Neuronal stem cell (in vitro differentiated cells): ENCODE results near the gene SLC5A4.

Experiments
- DNase-seq: peaks from one replicate; pipeline ENCODE4 v3.0.0-alpha.2; 2013; ENCODE audit warnings: low spot score
- H2AFZ ChIP-seq: one replicate; pipeline ENCODE4 v1.6.1; 2013; ENCODE audit warnings: mild to moderate bottlenecking, low read length, inconsistent platforms
- H2AK5ac ChIP-seq: 2 replicates; pipeline ENCODE4 v1.6.1; 2013; ENCODE audit warnings: low read depth, mild to moderate bottlenecking, inconsistent platforms, low read length, moderate library complexity, mixed read lengths
- H2BK120ac ChIP-seq: 2 replicates; pipeline ENCODE4 v1.6.1; 2013; ENCODE audit warnings: low read depth, mild to moderate bottlenecking, inconsistent platforms, low read length, moderate library complexity, mixed read lengths
- H2BK12ac ChIP-seq: one replicate; pipeline ENCODE4 v1.6.1; 2013; ENCODE audit warnings: low read length, inconsistent platforms
- H2BK15ac ChIP-seq: 2 replicates; pipeline ENCODE4 v1.6.1; 2013; ENCODE audit warnings: mild to moderate bottlenecking, low read length, inconsistent platforms, mixed read lengths
- H2BK5ac ChIP-seq: one replicate; pipeline ENCODE4 v1.6.1; 2013; ENCODE audit warnings: inconsistent platforms, mild to moderate bottlenecking, low read length, moderate library complexity
- H3K14ac ChIP-seq: one replicate; pipeline ENCODE4 v1.6.1; 2013; ENCODE audit warnings: low read length, inconsistent platforms
- H3K18ac ChIP-seq: 2 replicates; pipeline ENCODE4 v1.6.1; 2013; ENCODE audit warnings: low read length, inconsistent platforms
- H3K23ac ChIP-seq: 2 replicates; pipeline ENCODE4 v1.6.1; 2013; ENCODE audit warnings: low read depth, mild to moderate bottlenecking, mixed read lengths, low read length, inconsistent platforms; ENCODE audit not compliant: poor library complexity
- H3K27ac ChIP-seq: replicated peaks from 3 replicates; pipeline ENCODE4 v1.5.1; 2013; ENCODE audit warnings: low read length, inconsistent platforms
- H3K27me3 ChIP-seq, 3 experiments: 2 replicates each; pipeline ENCODE4 v1.6.1; 2013; ENCODE audit warnings: low read length in 3 of 3, mild to moderate bottlenecking in 2 of 3, inconsistent platforms in 1 of 3, low read depth in 1 of 3, mixed read lengths in 1 of 3, moderate library complexity in 1 of 3; ENCODE audit not compliant: control insufficient read depth in 3 of 3, insufficient read depth in 3 of 3
- H3K36me3 ChIP-seq, 2 donors: replicated peaks in 1 of 2; 2 replicates each; pipeline ENCODE4 v1.6.1; 2013; ENCODE audit warnings: low read length in 2 of 2; ENCODE audit not compliant: control insufficient read depth in 2 of 2, insufficient read depth in 2 of 2
- H3K4ac ChIP-seq: 2 replicates; pipeline ENCODE4 v1.6.1; 2013; ENCODE audit warnings: inconsistent platforms, mild to moderate bottlenecking, low read length, moderate library complexity
- H3K4me1 ChIP-seq, 2 donors: 1 replicate in 1 of 2; 2 replicates in 1 of 2; pipeline ENCODE4 v1.6.1; 2013; ENCODE audit warnings: low read length in 2 of 2, low read depth in 1 of 2; ENCODE audit not compliant: control insufficient read depth in 2 of 2, insufficient read depth in 1 of 2
- H3K4me2 ChIP-seq: one replicate; pipeline ENCODE4 v1.6.1; 2013; ENCODE audit warnings: mild to moderate bottlenecking, low read length, inconsistent platforms; ENCODE audit not compliant: insufficient read depth, poor library complexity, severe bottlenecking
- H3K4me3 ChIP-seq, 2 donors: 2 replicates each; pipeline ENCODE4 v1.5.1; 2013; ENCODE audit warnings: low read length in 2 of 2, mild to moderate bottlenecking in 2 of 2, inconsistent platforms in 1 of 2, moderate library complexity in 1 of 2
- H3K79me1 ChIP-seq: one replicate; pipeline ENCODE4 v1.6.1; 2013; ENCODE audit warnings: low read depth, mild to moderate bottlenecking, inconsistent platforms, low read length, moderate library complexity
- H3K9ac ChIP-seq: one replicate; pipeline ENCODE4 v1.6.1; 2013; ENCODE audit warnings: mild to moderate bottlenecking, low read depth, low read length, inconsistent platforms; ENCODE audit not compliant: poor library complexity
- H3K9me3 ChIP-seq, 2 donors: replicated peaks in 1 of 2; 2 replicates each; pipeline versions ENCODE3 to v1.6.1; 2013; ENCODE audit warnings: low read length in 2 of 2, mild to moderate bottlenecking in 2 of 2, inconsistent platforms in 1 of 2, low read depth in 1 of 2, mixed read lengths in 1 of 2, moderate library complexity in 1 of 2; ENCODE audit not compliant: control insufficient read depth in 2 of 2, insufficient read depth in 1 of 2
- H4K8ac ChIP-seq: one replicate; pipeline ENCODE4 v1.6.1; 2013; ENCODE audit warnings: low read depth, mild to moderate bottlenecking, inconsistent platforms, low read length, moderate library complexity
- H4K91ac ChIP-seq: one replicate; pipeline ENCODE4 v1.6.1; 2013; ENCODE audit warnings: low read length, low read depth, mild to moderate bottlenecking, inconsistent platforms; ENCODE audit not compliant: poor library complexity
- WGBS, 2 donors: extraction: QIAGEN DNeasy Blood & Tissue Kit; methylation state at CpG; one replicate each; pipeline ENCODE4 v1.1.7; 2013; ENCODE audit warnings: missing lambda C conversion rate in 2 of 2, mixed read lengths in 1 of 2; ENCODE audit not compliant: insufficient read length in 2 of 2, insufficient replicate concordance in 1 of 2; ENCODE audit errors: extremely low coverage in 2 of 2; 5-methylcytosine and 5-hydroxymethylcytosine counted together

Gene SLC5A4

GRCh38 chr22:32217465-32217864, 37.7 kb downstream of the SLC5A4 start:
- no peak for DNase-seq

GRCh38 chr22:32216911-32217310, 38.2 kb downstream of the SLC5A4 start:
- DNase-seq: no peak
- H3K14ac ChIP-seq: no peak overlapping the region
- no peaks in the 10 kb centered on the region for H3K27me3 ChIP-seq
- H2AK5ac ChIP-seq: no peak overlapping the region
- H2BK120ac ChIP-seq: no peak overlapping the region
- no peak overlapping the region for H3K4ac ChIP-seq
- no peak overlapping the region for H3K18ac ChIP-seq
- peaks cover 4% of the 10 kb centered on the region for H3K79me1 ChIP-seq
- H4K8ac ChIP-seq: no peak overlapping the region
- H2BK12ac ChIP-seq: no peak overlapping the region
- no peaks in the 10 kb centered on the region for H3K9me3 ChIP-seq
- H3K4me2 ChIP-seq: no peak overlapping the region
- no peak overlapping the region for H2BK5ac ChIP-seq
- H3K4me1 ChIP-seq: peaks cover 0 to 1% of the 10 kb centered on the region in 2 donors
- no CpG with 5 or more reads among the region's 10 CpGs for WGBS, 2 donors
- H2BK15ac ChIP-seq: no peak overlapping the region
- no peak overlapping the region for H3K4me3 ChIP-seq
- no peak overlapping the region for H4K91ac ChIP-seq
- no peak overlapping the region for H3K9ac ChIP-seq
- no peaks in the 10 kb centered on the region for H3K36me3 ChIP-seq
- H3K23ac ChIP-seq: no peak overlapping the region
- H3K27ac ChIP-seq: no peak overlapping the region
- no peak overlapping the region for H2AFZ ChIP-seq

More at GRCh38 chr22:32217465-32217864, 37.7 kb downstream of the SLC5A4 start:
- H4K8ac ChIP-seq: no peak overlapping the region
- H2AK5ac ChIP-seq: no peak overlapping the region
- WGBS, 2 donors: no CpG with 5 or more reads among the region's 2 CpGs
- H3K27me3 ChIP-seq: no peaks in the 10 kb centered on the region
- no peaks in the 10 kb centered on the region for H3K36me3 ChIP-seq
- no peaks in the 10 kb centered on the region for H3K9me3 ChIP-seq
- H3K23ac ChIP-seq: no peak overlapping the region
- H2BK5ac ChIP-seq: no peak overlapping the region
- H2AFZ ChIP-seq: no peak overlapping the region
- H3K27ac ChIP-seq: no peak overlapping the region
- H3K18ac ChIP-seq: no peak overlapping the region
- peaks cover 2% of the 10 kb centered on the region for H3K79me1 ChIP-seq
- no peak overlapping the region for H3K4ac ChIP-seq
- H3K4me2 ChIP-seq: no peak overlapping the region
- no peak overlapping the region for H2BK15ac ChIP-seq
- no peak overlapping the region for H4K91ac ChIP-seq
- no peak overlapping the region for H3K4me3 ChIP-seq
- no peak overlapping the region for H3K14ac ChIP-seq
- no peak overlapping the region for H2BK120ac ChIP-seq
- no peak overlapping the region for H2BK12ac ChIP-seq
- no peaks in the 10 kb centered on the region for H3K4me1 ChIP-seq
- H3K9ac ChIP-seq: no peak overlapping the region

- Histone ChIP-seq H2AK5ac (no peak overlapping the region), H3K79me1 (peaks cover 4% of the 10 kb centered on the region), H3K9me3 (no peaks in the 10 kb centered on the region), H3K27ac (no peak overlapping the region), H3K36me3 (peaks cover 0 to 7% of the 10 kb centered on the region in 2 donors), H3K27me3 (peaks cover 0 to under 1% (median 0%) of the 10 kb centered on the region in 3 experiments), H2BK5ac (no peak overlapping the region), H3K4me3 (no peak overlapping the region), H3K18ac (no peak overlapping the region), H3K4me1 (peaks cover 0 to 4% of the 10 kb centered on the region in 2 donors), H4K91ac (no peak overlapping the region), H3K4ac (no peak overlapping the region), H2BK15ac (no peak overlapping the region), H3K23ac (no peak overlapping the region), H3K4me2 (no peak overlapping the region), H2BK120ac (no peak overlapping the region), H2BK12ac (no peak overlapping the region), H3K9ac (no peak overlapping the region), H4K8ac (no peak overlapping the region), H2AFZ (no peak overlapping the region), H3K14ac (no peak overlapping the region)
- no CpG with 5 or more reads among the region's 7 CpGs for WGBS, 2 donors
- no peak for DNase-seq
Observed at GRCh38 chr22:32211011-32211410, 44.1 kb downstream of the SLC5A4 start.

GRCh38 chr22:32208681-32209080, 46.5 kb downstream of the SLC5A4 start:
- Histone ChIP-seq H2BK5ac (no peak overlapping the region), H3K18ac (peak overlapping the region; percentile 27), H3K9ac (no peak overlapping the region), H3K14ac (no peak overlapping the region), H3K4me3 (no peak overlapping the region), H3K23ac (peak overlapping the region; percentile 67), H3K4ac (no peak overlapping the region), H3K4me1 (peaks cover 0 to 13% of the 10 kb centered on the region in 2 donors), H2AK5ac (peak overlapping the region; percentile 26), H3K79me1 (peaks cover 7% of the 10 kb centered on the region), H2BK12ac (no peak overlapping the region), H3K4me2 (no peak overlapping the region), H4K91ac (no peak overlapping the region), H3K27ac (no peak overlapping the region), H3K36me3 (peaks cover 0 to 7% of the 10 kb centered on the region in 2 donors), H3K27me3 (peaks cover 0 to 11% (median 1%) of the 10 kb centered on the region in 3 experiments), H2AFZ (no peak overlapping the region), H2BK120ac (no peak overlapping the region), H3K9me3 (no peaks in the 10 kb centered on the region), H2BK15ac (no peak overlapping the region), H4K8ac (no peak overlapping the region)
- no peak for DNase-seq
- no CpG with 5 or more reads among the region's 3 CpGs for WGBS, 2 donors
